ENCODE data around the gene CCDC85B.

Gene CCDC85B

DNA sequence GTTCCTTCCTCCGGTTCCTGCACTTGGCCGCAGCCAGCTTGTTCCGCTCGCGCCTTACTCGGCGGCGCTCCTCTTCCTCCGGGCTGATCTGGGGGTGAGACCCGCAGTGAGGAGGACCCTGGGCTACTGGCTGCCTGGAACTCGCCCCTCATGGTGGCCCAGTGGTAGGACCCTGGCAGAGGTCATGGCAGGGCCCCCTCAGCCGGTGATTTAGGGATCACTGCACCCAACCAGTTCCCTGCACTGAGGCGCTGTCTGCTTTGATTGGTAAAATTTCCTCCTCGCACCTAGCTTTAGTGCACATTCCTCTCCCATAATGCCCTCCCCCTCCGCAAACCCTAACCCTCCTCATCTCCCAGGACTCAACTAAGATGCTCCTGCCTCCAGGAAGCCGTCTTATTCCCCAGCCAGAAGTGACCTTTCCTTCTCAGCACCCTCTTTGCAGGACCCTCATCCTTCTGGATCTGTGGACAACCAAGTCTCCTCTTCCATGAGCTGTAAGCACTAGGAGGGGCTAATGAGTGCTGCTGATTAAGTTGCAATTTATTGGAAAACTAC lies 3.6 kb downstream of the CCDC85B start:
- DNase-seq (ENCODE audit: insufficient read length, low spot score) (no peak), FAIRE-seq (no peak)
- TF ChIP-seq CTCF (IDR thresholded peaks at IDR 0.05; ENCODE audit: insufficient read depth, missing control alignments) = no peak

- no peak for TF ChIP-seq CTCF (IDR thresholded peaks at IDR 0.05; ENCODE audit: insufficient read depth, missing control alignments)
- DNase-seq (ENCODE audit: insufficient read length, low spot score) (no peak), FAIRE-seq (no peak)
Observed at GRCh38 chr11:65895482-65895981, 5.1 kb downstream of the CCDC85B start.

DNA sequence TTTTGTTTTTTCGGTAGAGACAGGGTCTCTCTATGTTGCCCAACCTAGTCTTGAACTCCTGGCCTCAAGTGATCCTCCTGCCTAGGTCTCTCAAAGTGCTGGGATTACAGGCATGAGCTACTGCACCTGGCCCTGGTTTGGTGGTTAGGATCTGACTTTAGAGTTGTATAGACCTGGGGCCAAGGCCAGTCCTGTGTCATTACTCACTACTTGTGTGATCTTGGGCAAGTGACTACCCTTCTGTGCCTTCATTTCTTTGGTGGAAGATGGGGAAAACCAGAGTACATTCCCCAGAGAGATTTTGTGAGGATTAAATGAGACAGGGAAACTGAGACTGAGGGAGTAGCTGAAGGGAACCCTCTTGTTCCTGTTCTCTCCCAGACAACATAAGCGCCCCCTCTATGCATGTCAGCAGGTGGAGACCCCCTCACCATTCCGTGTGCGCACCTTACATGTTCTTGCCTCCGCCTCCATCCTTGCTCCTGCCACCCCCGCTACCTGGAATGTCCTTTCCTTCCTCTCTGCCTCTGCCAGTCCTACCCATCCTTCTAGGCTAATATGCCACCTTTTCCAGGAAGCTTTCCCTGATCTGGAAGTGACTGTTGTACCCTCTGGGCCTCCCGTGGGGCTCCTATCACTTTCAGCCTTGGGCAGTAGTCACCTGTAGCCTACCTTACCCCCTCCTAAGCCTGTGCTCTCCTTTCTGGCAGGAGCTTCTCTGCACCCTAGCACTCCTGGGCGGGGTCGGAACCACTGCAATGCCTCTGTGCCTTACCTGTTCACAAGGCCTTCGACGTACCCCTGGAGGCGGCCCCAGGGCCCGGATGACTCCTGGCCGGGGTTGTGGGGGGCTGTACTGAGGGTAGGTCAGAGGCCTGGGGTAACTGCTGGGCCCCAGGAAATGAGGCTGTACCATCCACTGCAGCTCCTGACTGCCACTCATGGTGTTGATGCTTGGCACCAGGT lies 5.8 kb downstream of the CCDC85B start:
- FAIRE-seq = no peak
- no peak for DNase-seq (ENCODE audit: insufficient read length, low spot score)
- no peak for TF ChIP-seq CTCF (IDR thresholded peaks at IDR 0.05; ENCODE audit: insufficient read depth, missing control alignments)

DNA sequence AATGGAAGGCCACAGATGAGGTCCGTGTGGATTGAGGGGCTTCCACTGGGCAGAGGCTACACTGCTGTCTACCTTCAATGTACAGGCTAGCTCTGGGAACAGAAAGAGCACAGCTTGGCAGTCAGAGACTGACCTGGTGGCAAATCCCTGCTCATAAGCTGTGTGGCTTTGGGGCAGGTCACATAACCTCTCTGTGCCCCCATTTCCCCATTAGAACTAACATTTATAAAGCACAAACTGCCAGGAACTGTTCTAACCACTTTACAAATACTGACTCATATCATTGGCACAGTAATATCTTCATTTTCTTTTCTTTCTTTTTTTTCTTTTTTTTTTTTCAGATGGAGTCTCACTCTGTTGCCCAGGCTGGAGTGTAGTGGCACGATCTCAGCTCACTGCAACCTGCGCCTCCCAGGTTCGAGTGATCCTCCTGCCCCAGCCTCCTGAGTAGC lies 6.6 kb downstream of the CCDC85B start:
- FAIRE-seq (no peak), DNase-seq (ENCODE audit: insufficient read length, low spot score) (no peak)
- no peak for TF ChIP-seq CTCF (IDR thresholded peaks at IDR 0.05; ENCODE audit: insufficient read depth, missing control alignments)

DNA sequence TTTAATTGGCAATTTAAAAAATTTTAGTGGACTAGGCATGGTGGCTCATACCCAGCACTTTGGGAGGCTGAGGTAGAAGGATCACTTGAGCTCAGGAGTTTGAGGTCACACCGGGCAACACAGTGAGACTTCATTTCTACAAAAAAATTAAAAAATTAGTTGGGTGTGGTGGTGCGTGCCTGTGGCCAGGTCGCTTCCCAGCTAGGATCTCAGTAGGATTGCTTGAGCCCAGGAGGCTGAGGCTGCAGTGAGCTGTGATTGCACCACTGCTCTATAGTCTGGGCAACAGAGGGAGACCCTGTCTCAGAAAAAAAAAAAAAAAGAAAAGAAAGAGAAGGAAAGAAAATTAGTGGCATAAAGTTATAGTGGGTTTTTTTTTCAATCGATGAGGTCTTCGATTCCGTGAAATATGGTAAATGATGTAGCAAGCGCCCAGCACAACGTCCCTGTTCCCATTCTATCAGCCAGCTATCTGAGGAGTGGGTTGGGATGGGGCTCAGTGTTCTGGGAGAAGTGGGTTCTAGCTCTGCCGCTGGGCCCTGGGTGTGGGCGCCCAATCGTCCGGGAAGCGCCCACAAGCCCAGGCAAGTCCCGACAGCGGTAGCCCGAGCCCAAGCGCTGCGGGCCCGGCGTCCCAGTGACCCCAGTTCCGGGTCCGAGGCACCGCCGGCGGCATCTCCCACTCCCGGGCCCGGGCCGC lies 8.3 kb downstream of the CCDC85B start:
- DNase-seq (ENCODE audit: insufficient read length, low spot score) (no peak), FAIRE-seq (no peak)
- TF ChIP-seq CTCF (IDR thresholded peaks at IDR 0.05; ENCODE audit: insufficient read depth, missing control alignments) = no peak

DNA sequence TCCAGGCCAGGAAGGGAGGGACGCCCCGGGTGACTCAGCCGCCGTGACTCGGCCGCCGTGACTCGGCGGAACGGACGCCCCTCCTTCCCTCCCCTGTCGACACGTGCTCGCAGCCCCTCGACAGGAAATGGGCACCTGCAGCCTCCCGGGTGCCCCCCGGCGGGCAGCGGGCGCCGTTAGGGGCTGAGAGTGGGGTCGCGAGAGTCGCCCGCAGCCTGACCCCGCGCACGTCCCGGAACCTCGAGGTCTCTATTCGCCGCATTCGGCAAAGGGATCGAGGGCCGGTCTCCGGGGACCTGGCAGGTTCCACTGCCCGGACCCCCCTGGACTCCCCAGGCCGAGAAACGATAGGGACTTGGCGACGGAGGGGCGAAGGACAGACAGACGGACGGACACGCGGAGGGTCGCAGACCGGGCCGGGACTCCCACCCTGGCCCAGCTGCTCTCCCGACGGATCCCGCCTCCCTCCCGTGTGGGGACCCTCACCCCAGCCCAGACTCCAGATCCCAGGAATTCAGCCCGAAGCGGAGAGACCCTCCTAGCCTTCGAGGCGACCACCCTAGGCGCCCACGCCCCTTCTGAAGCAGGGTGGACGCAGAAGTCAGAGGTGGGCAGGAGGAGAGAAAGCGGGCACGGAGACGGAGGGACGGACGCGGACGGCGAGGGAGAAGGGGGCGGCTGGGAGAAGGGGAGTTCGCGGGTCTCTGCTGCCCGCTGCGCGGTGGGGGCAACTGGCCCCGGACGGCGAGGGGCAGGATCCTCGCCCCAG lies 9.1 kb downstream of the CCDC85B start:
- no peak for FAIRE-seq
- no peak for DNase-seq (ENCODE audit: insufficient read length, low spot score)
- TF ChIP-seq CTCF (IDR thresholded peaks at IDR 0.05; ENCODE audit: insufficient read depth, missing control alignments) = no peak

Data from D721Med (cell line).